GM13977 (cell line): ENCODE measurements around the gene CCIN.
"Not testable (repeated sequence)": the region's sequence is repeated elsewhere in the genome, so short reads cannot be mapped to it uniquely, and the experiment has no call there.

Source experiments
- DNase-seq: peaks from one replicate; pipeline ENCODE4 v3.0.0; 2012; ENCODE audit warnings: low spot score
- CTCF ChIP-seq: IDR thresholded peaks from 2 replicates; pipeline ENCODE4 v1.5.1; 2012; ENCODE audit warnings: mild to moderate bottlenecking, control low read depth; ENCODE audit not compliant: insufficient read depth; ENCODE audit errors: extremely low read depth, missing control alignments
- in situ Hi-C: fragments of 300-500 bp; cut with MboI; formaldehyde crosslinking; loops from one replicate; pipeline ENCODE4 v1.12.0; 2022; ENCODE audit warnings: low sequenced_read_pairs, low pct_unique_long_range_greater_than_20kb, mixed read lengths, inconsistent platforms; ENCODE audit not compliant: unreplicated experiment

CCIN gene

GRCh38 chr9:36158917-36159316 lies 10.3 kb upstream of the CCIN start:
- in situ Hi-C loops: no loop called here
- TF ChIP-seq CTCF: no peak
- DNase-seq: no peak

GRCh38 chr9:36159509-36159908 lies 9.7 kb upstream of the CCIN start:
- DNase-seq, in situ Hi-C loops: not testable (repeated sequence)

- not testable (repeated sequence) for DNase-seq
Measured at GRCh38 chr9:36160126-36160525, 9.1 kb upstream of the CCIN start.

GRCh38 chr9:36161187-36161586 lies 8.0 kb upstream of the CCIN start:
- in situ Hi-C loops: no loop called here
- TF ChIP-seq CTCF: no peak
- no peak for DNase-seq

More at GRCh38 chr9:36160126-36160525, 9.1 kb upstream of the CCIN start:
- in situ Hi-C loops: not testable (repeated sequence)

GRCh38 chr9:36162211-36162738 lies 6.9 kb upstream of the CCIN start:
- in situ Hi-C loops: no loop called here
- no peak for DNase-seq
- no peak for TF ChIP-seq CTCF

GRCh38 chr9:36163049-36163785 lies 6.0 kb upstream of the CCIN start:
- TF ChIP-seq CTCF: no peak
- no peak for DNase-seq
- in situ Hi-C loops: no loop called here

GRCh38 chr9:36163786-36164170 lies 5.4 kb upstream of the CCIN start:
- no peak for DNase-seq
- in situ Hi-C loops: no loop called here
- TF ChIP-seq CTCF: no peak
